HCT116 (cell line): ENCODE data around the gene AKAP13. TPM values are rescaled to one million over a fixed set of nuclear protein-coding genes. Genes with fewer than 3 reads are reported as not detected.

Source experiments
- ATAC-seq: fragments of 200-7000 bp; cut with Tn5 transposase; 2 replicates; pipeline ENCODE4 v1.9.1; 2020; ENCODE audit warnings: mild to moderate bottlenecking, moderate library complexity
- BruUV-seq: library from RNA; stranded (reverse); fragments of 400-500 nt; replicated peaks from 2 replicates; lab custom pipeline; 2021; lab: Mats Ljungman, UMichigan
- CTCF ChIA-PET: fragments of 300-600 bp; sonication (Branson Sonifier 250); formaldehyde crosslinking; loops from one replicate; lab custom pipeline; 2021; ENCODE audit warnings: antibody characterized with exemption; lab: Charles Lee
- POLR2A ChIA-PET: fragments of 300-600, 350-600 bp; sonication (Branson Sonifier 250); formaldehyde crosslinking; loops from one replicate; lab custom pipeline; 2021; ENCODE audit warnings: antibody characterized with exemption; lab: Charles Lee
- RAD21 ChIA-PET, 2 experiments: fragments of 300-600 bp; sonication (Branson Sonifier 250); formaldehyde crosslinking; loops; one replicate each; lab custom pipeline; 2023; ENCODE audit warnings: low total read pairs in 2 of 2; ENCODE audit not compliant: uncharacterized antibody in 2 of 2, unreplicated experiment in 2 of 2, low non-redundant PET in 1 of 2; lab: Charles Lee
- DNase-seq: peaks from one replicate; pipeline ENCODE4 v3.0.0-alpha.2; 2010; ENCODE audit warnings: low read depth, low spot score
- H2AFZ ChIP-seq: fragments of 200-600 bp; shearing (Covaris generic), sonication (generic); 2 replicates; pipeline ENCODE4 v1.6.1; 2017; ENCODE audit warnings: low read depth, mixed run types, mixed read lengths, antibody characterized with exemption, low read length; ENCODE audit not compliant: poor library complexity, severe bottlenecking
- H3K27ac ChIP-seq: 2 replicates; pipeline ENCODE4 v1.5.1; 2012; ENCODE audit warnings: low read depth, low read length
- H3K27me3 ChIP-seq: fragments of 200-600 bp; sonication (generic); 2 replicates; pipeline ENCODE4 v1.6.1; 2016; ENCODE audit warnings: mixed run types, low read length, mixed read lengths; ENCODE audit not compliant: insufficient read depth
- H3K36me3 ChIP-seq, 2 experiments: fragments of 200-500 bp in 1 of 2; fragments of 200-600 bp in 1 of 2; sonication (Bioruptor generic) in 1 of 2; sonication (generic) in 1 of 2; 2 replicates each; pipeline versions ENCODE4 v1.5.1 to v1.6.1; 2014 to 2016; ENCODE audit warnings: low read length in 2 of 2, inconsistent platforms in 1 of 2, mixed read lengths in 1 of 2, mixed run types in 1 of 2; ENCODE audit not compliant: insufficient read depth in 2 of 2, control insufficient read depth in 1 of 2
- H3K4me1 ChIP-seq, 2 experiments: fragments of 200-600 bp in 1 of 2; sonication (generic) in 1 of 2; 2 replicates each; pipeline versions ENCODE4 v1.5.1 to v1.6.1; 2012 to 2017; ENCODE audit warnings: low read length in 2 of 2, inconsistent platforms in 1 of 2, mild to moderate bottlenecking in 1 of 2, mixed read lengths in 1 of 2, mixed run types in 1 of 2, moderate library complexity in 1 of 2; ENCODE audit not compliant: insufficient read depth in 2 of 2, control insufficient read depth in 1 of 2
- H3K4me2 ChIP-seq: fragments of 200-600 bp; sonication (generic); 2 replicates; pipeline ENCODE4 v1.6.1; 2017; ENCODE audit warnings: mixed run types, low read length, mixed read lengths
- H3K4me3 ChIP-seq, 2 experiments: fragments of 200-600 bp in 1 of 2; sonication (generic) in 1 of 2; replicated peaks in 1 of 2; 2 replicates each; pipeline ENCODE4 v1.5.1; 2011 to 2016; ENCODE audit warnings: low read length in 2 of 2, control low read depth in 1 of 2, low read depth in 1 of 2, mild to moderate bottlenecking in 1 of 2, mixed read lengths in 1 of 2, mixed run types in 1 of 2
- H3K79me2 ChIP-seq: fragments of 200-600 bp; sonication (generic); 2 replicates; pipeline ENCODE4 v1.6.1; 2017; ENCODE audit warnings: mild to moderate bottlenecking, mixed run types, low read length, moderate library complexity, mixed read lengths; ENCODE audit not compliant: insufficient read depth
- H3K9ac ChIP-seq: fragments of 200-600 bp; sonication (generic); 2 replicates; pipeline ENCODE4 v1.6.1; 2016; ENCODE audit warnings: low read length, mixed read lengths
- H3K9me2 ChIP-seq: fragments of 200-600 bp; sonication (generic), shearing (Covaris generic); 2 replicates; pipeline ENCODE4 v1.6.1; 2017; ENCODE audit warnings: mixed run types, mild to moderate bottlenecking, moderate library complexity; ENCODE audit not compliant: insufficient read depth
- H3K9me3 ChIP-seq, 2 experiments: fragments of 200-500 bp in 1 of 2; fragments of 200-600 bp in 1 of 2; sonication (Bioruptor generic) in 1 of 2; sonication (generic) in 1 of 2; 2 replicates each; pipeline ENCODE4 v1.6.1; 2014 to 2017; ENCODE audit warnings: low read length in 2 of 2, mixed read lengths in 2 of 2, inconsistent platforms in 1 of 2, low read depth in 1 of 2, mild to moderate bottlenecking in 1 of 2, mixed run types in 1 of 2, moderate library complexity in 1 of 2; ENCODE audit not compliant: control insufficient read depth in 1 of 2, insufficient read depth in 1 of 2
- H4K20me1 ChIP-seq: fragments of 200-600 bp; sonication (generic), shearing (Covaris generic); 2 replicates; pipeline ENCODE4 v1.6.1; 2017; ENCODE audit warnings: mixed run types, mild to moderate bottlenecking, moderate library complexity; ENCODE audit not compliant: insufficient read depth
- EGR1 ChIP-seq: IDR thresholded peaks from 2 replicates; pipeline ENCODE4 v1.6.1; 2012; ENCODE audit warnings: low read depth
- ELF1 ChIP-seq: IDR thresholded peaks from 2 replicates; pipeline ENCODE4 v1.6.1; 2012; ENCODE audit warnings: low read depth, borderline replicate concordance
- EZH2phosphoT487 ChIP-seq: fragments of 200-600 bp; IDR thresholded peaks from 2 replicates; pipeline ENCODE4 v1.6.1; 2018; ENCODE audit warnings: antibody characterized with exemption, borderline replicate concordance
- JUND ChIP-seq: IDR thresholded peaks from 2 replicates; pipeline ENCODE4 v1.6.1; 2012
- POLR2A ChIP-seq: IDR thresholded peaks from 2 replicates; pipeline ENCODE4 v1.7.0; 2011; ENCODE audit warnings: borderline replicate concordance; ENCODE audit not compliant: insufficient read depth, insufficient read length; ENCODE audit errors: extremely low read depth
- ZBTB33 ChIP-seq: IDR thresholded peaks from 2 replicates; pipeline ENCODE4 v1.6.1; 2011; ENCODE audit warnings: mild to moderate bottlenecking, low read length, moderate library complexity; ENCODE audit not compliant: insufficient replicate concordance; ENCODE audit errors: extremely low read depth
- intact Hi-C: fragments of 100-400 bp; cut with micrococcal nuclease; formaldehyde crosslinking; loops from 2 replicates; pipeline ENCODE4 v1.10.0; 2022
- total RNA-seq: library from RNA; stranded (reverse); gene quantifications from one replicate; pipeline ENCODE4 v1.2.1, GENCODE V29; 2021; ENCODE audit not compliant: unreplicated experiment
- TF ChIP-seq, protein P1 (sequence below): IDR thresholded peaks from 2 replicates; pipeline ENCODE4 v1.6.1; 2012

Gene AKAP13
- total RNA-seq, 1 experiment from 2014 or later: 43.1 TPM

GRCh38 chr15:85782064-85782463 is 401.7 kb downstream of the AKAP13 start:
- Histone ChIP-seq H4K20me1 (no peaks in the 10 kb centered on the region), H3K4me3 (no peak overlapping the region), H3K36me3 (no peaks in the 10 kb centered on the region), H3K9me2 (no peaks in the 10 kb centered on the region), H2AFZ (no peak overlapping the region), H3K4me2 (no peak overlapping the region), H3K9me3 (no peaks in the 10 kb centered on the region), H3K4me1 (peaks cover 18 to 21% of the 10 kb centered on the region in 2 experiments), H3K79me2 (peaks cover 17% of the 10 kb centered on the region; the same call in 1 of the 2 replicates), H3K27me3 (no peaks in the 10 kb centered on the region), H3K9ac (no peak overlapping the region), H3K27ac (no peak overlapping the region)
- no peak for TF ChIP-seq ELF1
- no peak for TF ChIP-seq ZBTB33
- no peak for TF ChIP-seq EZH2phosphoT487
- TF ChIP-seq, protein P1, sequence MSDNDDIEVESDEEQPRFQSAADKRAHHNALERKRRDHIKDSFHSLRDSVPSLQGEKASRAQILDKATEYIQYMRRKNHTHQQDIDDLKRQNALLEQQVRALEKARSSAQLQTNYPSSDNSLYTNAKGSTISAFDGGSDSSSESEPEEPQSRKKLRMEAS: no peak
- no peak for TF ChIP-seq POLR2A
- TF ChIP-seq EGR1: no peak
- TF ChIP-seq JUND: no peak
- DNase-seq (no peak), ATAC-seq (no peak)
- ChIA-PET RAD21 (no interaction called here), POLR2A (no interaction called here), CTCF (no interaction called here)
- intact Hi-C loops: no loop called here
- BruUV-seq: no TSS peak
